HG02973 (cell line): Measurements from ENCODE around the gene TASOR2.

Source experiments
- ATAC-seq: cut with Tn5 transposase; IDR thresholded peaks from one replicate; pipeline ENCODE4 v1.9.1; 2021; ENCODE audit warnings: moderate library complexity; ENCODE audit not compliant: unreplicated experiment

TASOR2 gene

GRCh38 chr10:5656737-5657579, 27.7 kb upstream of the TASOR2 start:
- no peak for ATAC-seq

GRCh38 chr10:5658871-5659618, 25.6 kb upstream of the TASOR2 start:
- no peak for ATAC-seq

- ATAC-seq: peak; percentile 76
These were observed 24.7 kb upstream of the TASOR2 start for GRCh38 chr10:5659702-5660528.

- ATAC-seq: no peak
These were observed 23.6 kb upstream of the TASOR2 start for GRCh38 chr10:5661043-5661442.

- ATAC-seq: no peak
These were observed 21.7 kb upstream of the TASOR2 start for GRCh38 chr10:5662708-5663579.

GRCh38 chr10:5663692-5664427, 20.8 kb upstream of the TASOR2 start:
- no peak for ATAC-seq

- no peak for ATAC-seq
These were observed 19.1 kb upstream of the TASOR2 start for GRCh38 chr10:5665373-5666007.

GRCh38 chr10:5666008-5666840, 18.4 kb upstream of the TASOR2 start, which contains the start of gene ASB13:
Gene ASB13 (minus strand): TSS chr10:5666595. CDS start chr10:5666551, 44 bp downstream.
- ATAC-seq: peak; percentile 49

- ATAC-seq: no peak
These were observed 17.6 kb upstream of the TASOR2 start for GRCh38 chr10:5666841-5667630.

GRCh38 chr10:5668429-5668828, 16.2 kb upstream of the TASOR2 start:
- no peak for ATAC-seq

- ATAC-seq: no peak
These were observed 15.0 kb upstream of the TASOR2 start for GRCh38 chr10:5669604-5670003.

- no peak for ATAC-seq
These were observed 13.8 kb upstream of the TASOR2 start for GRCh38 chr10:5670662-5671375.

GRCh38 chr10:5678397-5679036, 6.1 kb upstream of the TASOR2 start:
- ATAC-seq: no peak

GRCh38 chr10:5679037-5679435, 5.6 kb upstream of the TASOR2 start:
- no peak for ATAC-seq

GRCh38 chr10:5679606-5680005, 5.0 kb upstream of the TASOR2 start:
- no peak for ATAC-seq

GRCh38 chr10:5681930-5682329, 2.7 kb upstream of the TASOR2 start:
- ATAC-seq: no peak
